Stimulated activated CD4-positive, alpha-beta T cell treated with anti-CD3 and anti-CD28 coated beads, Interleukin-2, amount 100 ng/mL, for 4 hours (primary cell): Measurements from ENCODE around the gene NECAB2.
A peak's percentile ranks its signal among the peaks of the same experiment; 100 is the strongest.

ENCODE experiments used
- DNase-seq: peaks from one replicate; pipeline ENCODE4 v3.0.0-alpha.2; 2020; ENCODE audit warnings: low read depth

NECAB2 gene

GRCh38 chr16:83952940-83953795, 14.9 kb upstream of the NECAB2 start, which contains the start of gene OSGIN1:
Gene OSGIN1 (plus strand): TSS chr16:83953240. CDS start chr16:83957672, 4,432 bp downstream.
- peak; percentile 78 for DNase-seq

GRCh38 chr16:83953796-83954576, 14.1 kb upstream of the NECAB2 start:
- no peak for DNase-seq

- no peak for DNase-seq
Measured at GRCh38 chr16:83954577-83955016, 13.4 kb upstream of the NECAB2 start.

- no peak for DNase-seq
Measured at GRCh38 chr16:83955218-83956130, 12.6 kb upstream of the NECAB2 start.

- peak; percentile 57 for DNase-seq
Measured at GRCh38 chr16:83956336-83957289, 11.4 kb upstream of the NECAB2 start.

GRCh38 chr16:83957296-83957855, 10.7 kb upstream of the NECAB2 start:
- DNase-seq, result no peak

GRCh38 chr16:83958137-83958845, 9.8 kb upstream of the NECAB2 start:
- no peak for DNase-seq

- DNase-seq, result no peak
Measured at GRCh38 chr16:83958846-83959565, 9.0 kb upstream of the NECAB2 start.

GRCh38 chr16:83959656-83960434, 8.2 kb upstream of the NECAB2 start:
- no peak for DNase-seq

GRCh38 chr16:83960521-83961249, 7.4 kb upstream of the NECAB2 start:
- no peak for DNase-seq

GRCh38 chr16:83961591-83961990, 6.5 kb upstream of the NECAB2 start:
- no peak for DNase-seq

- no peak for DNase-seq
Measured at GRCh38 chr16:83963277-83964119, 4.5 kb upstream of the NECAB2 start.

- no peak for DNase-seq
Measured at GRCh38 chr16:83964684-83965443, 3.2 kb upstream of the NECAB2 start.

GRCh38 chr16:83965444-83966152, 2.4 kb upstream of the NECAB2 start:
- no peak for DNase-seq

- no peak for DNase-seq
Measured at GRCh38 chr16:83966153-83966696, 1.8 kb upstream of the NECAB2 start.
